NCI-H2227 treated with DMSO at 0.1 percent for 48 hours (cell line): Measurements from ENCODE around the gene CCR8.
"Not testable (repeated sequence)": the region's sequence is repeated elsewhere in the genome, so short reads cannot be mapped to it uniquely, and the experiment has no call there.

ENCODE experiments used
- DNase-seq: peaks from one replicate; lab custom pipeline; 2025; lab: John Stamatoyannopoulos, UW

Gene CCR8

GRCh38 chr3:39349080-39349479 lies 19.6 kb downstream of the CCR8 start:
- no peak for DNase-seq

GRCh38 chr3:39350714-39351113 lies 21.2 kb downstream of the CCR8 start:
- no peak for DNase-seq

- DNase-seq, result not testable (repeated sequence)
These were observed 21.6 kb downstream of the CCR8 start for GRCh38 chr3:39351134-39351533.

GRCh38 chr3:39353168-39353927 lies 23.8 kb downstream of the CCR8 start:
- not testable (repeated sequence) for DNase-seq

- DNase-seq, result no peak
These were observed 28.8 kb downstream of the CCR8 start for GRCh38 chr3:39358333-39358732.

- no peak for DNase-seq
These were observed 31.9 kb downstream of the CCR8 start for GRCh38 chr3:39361252-39361927.

GRCh38 chr3:39362192-39362591 lies 32.7 kb downstream of the CCR8 start:
- no peak for DNase-seq

- no peak for DNase-seq
These were observed 33.3 kb downstream of the CCR8 start for GRCh38 chr3:39362812-39363211.

- not testable (repeated sequence) for DNase-seq
These were observed 40.9 kb downstream of the CCR8 start for GRCh38 chr3:39370450-39370849.

- no peak for DNase-seq
These were observed 43.3 kb downstream of the CCR8 start for GRCh38 chr3:39372833-39373232.

- no peak for DNase-seq
These were observed 47.6 kb downstream of the CCR8 start for GRCh38 chr3:39376959-39377634.

- DNase-seq, result no peak
These were observed 48.6 kb downstream of the CCR8 start for GRCh38 chr3:39378088-39378487.

GRCh38 chr3:39378957-39379777 lies 49.7 kb downstream of the CCR8 start:
- no peak for DNase-seq

- no peak for DNase-seq
These were observed 50.3 kb downstream of the CCR8 start for GRCh38 chr3:39379778-39380155.

- DNase-seq, result no peak
These were observed 51.9 kb downstream of the CCR8 start for GRCh38 chr3:39381432-39381831.
